Kidney (tissue), 14 donors: Measurements from ENCODE around the gene SH3PXD2A. TPM values are rescaled to one million over a fixed set of nuclear protein-coding genes. Genes with fewer than 3 reads are reported as not detected.

Experiments
- DNase-seq, 5 donors: peaks; one replicate each; pipeline ENCODE4 v3.0.0-alpha.2; 2013 to 2020
- FAIRE-seq: peaks from 2 replicates; lab custom pipeline; 2012; peaks lifted over from hg19 to GRCh38; lab: Jason Lieb, UNC
- H3K27ac ChIP-seq, 2 donors: one replicate each; pipeline ENCODE4 v1.7.0; 2013; ENCODE audit warnings: low read depth in 2 of 2, low read length in 2 of 2, inconsistent platforms in 1 of 2
- H3K27me3 ChIP-seq: one replicate; pipeline ENCODE4 v1.7.1; 2013; ENCODE audit warnings: low read length, inconsistent platforms; ENCODE audit not compliant: control insufficient read depth, insufficient read depth
- H3K36me3 ChIP-seq, 3 donors: one replicate each; pipeline versions ENCODE4 v1.7.0 to v1.7.1; 2013; ENCODE audit warnings: low read length in 3 of 3, control low read depth in 1 of 3, inconsistent platforms in 1 of 3; ENCODE audit not compliant: insufficient read depth in 3 of 3, control insufficient read depth in 2 of 3
- H3K4me1 ChIP-seq, 3 donors: one replicate each; pipeline versions ENCODE4 v1.7.0 to v1.7.1; 2013; ENCODE audit warnings: low read length in 3 of 3, inconsistent platforms in 1 of 3, low read depth in 1 of 3; ENCODE audit not compliant: control insufficient read depth in 2 of 3, insufficient read depth in 2 of 3
- H3K4me3 ChIP-seq, 3 donors: one replicate each; pipeline versions ENCODE4 v1.7.0 to v1.8.1; 2013; ENCODE audit warnings: low read length in 3 of 3, control low read depth in 1 of 3, inconsistent platforms in 1 of 3
- H3K9ac ChIP-seq, 3 donors: one replicate each; pipeline versions ENCODE4 v1.7.0 to v1.7.1; 2013; ENCODE audit warnings: low read length in 3 of 3, control low read depth in 1 of 3, inconsistent platforms in 1 of 3
- H3K9me3 ChIP-seq, 3 donors: one replicate each; pipeline versions ENCODE4 v1.7.0 to v1.7.1; 2013; ENCODE audit warnings: low read length in 3 of 3, control low read depth in 1 of 3, inconsistent platforms in 1 of 3; ENCODE audit not compliant: control insufficient read depth in 2 of 3, insufficient read depth in 1 of 3
- intact Hi-C: fragments of 100-400 bp; cut with DNase I; formaldehyde crosslinking; loops from one replicate; pipeline ENCODE4 v1.11.1; 2022
- polyA plus RNA-seq: library from polyadenylated mRNA; stranded (reverse); fragments of 350-450 nt; fragmentation: Illumina TruSeq; extraction: RNeasy Lipid Tissue Mini Kit (QIAGEN cat#74804); gene quantifications from one replicate; pipeline ENCODE4 v1.2.3, GENCODE V29; 2014; ENCODE audit warnings: low read depth, low replicate concordance; ENCODE audit not compliant: insufficient read depth
- total RNA-seq: library from RNA; stranded (reverse); fragmentation: NEBNext Ultra II Directional; extraction: Animal tissue kit (Norgen Biotek cat#: 25700); gene quantifications from one replicate; pipeline ENCODE4 v1.2.1, GENCODE V29; 2021
- TF ChIP-seq, protein P1 (sequence below): IDR thresholded peaks from 3 replicates; pipeline ENCODE4 v1.5.1; 2012; ENCODE audit warnings: mild to moderate bottlenecking, moderate library complexity, borderline replicate concordance; ENCODE audit not compliant: insufficient read depth; ENCODE audit errors: extremely low read depth
- donor health status: control.
- donor health status: control.
- donor health status: control.
- donor health status: control.
- donor health status: control.
- donor health status: DM: yes; HTN: yes; CAD: no.
- donor health status: Normal renal cell carcinoma (clear cell type).

Gene SH3PXD2A
- total and polyA plus RNA-seq, 2 donors from 2014 or later: 2.4 to 20.1 TPM

GRCh38 chr10:103749779-103750178 is 105.6 kb downstream of the SH3PXD2A start:
- DNase-seq (peak in 1 of 5 donors; percentile 31), FAIRE-seq (no peak)
- no peak overlapping the region for H3K9ac ChIP-seq
- TF ChIP-seq, protein P1, sequence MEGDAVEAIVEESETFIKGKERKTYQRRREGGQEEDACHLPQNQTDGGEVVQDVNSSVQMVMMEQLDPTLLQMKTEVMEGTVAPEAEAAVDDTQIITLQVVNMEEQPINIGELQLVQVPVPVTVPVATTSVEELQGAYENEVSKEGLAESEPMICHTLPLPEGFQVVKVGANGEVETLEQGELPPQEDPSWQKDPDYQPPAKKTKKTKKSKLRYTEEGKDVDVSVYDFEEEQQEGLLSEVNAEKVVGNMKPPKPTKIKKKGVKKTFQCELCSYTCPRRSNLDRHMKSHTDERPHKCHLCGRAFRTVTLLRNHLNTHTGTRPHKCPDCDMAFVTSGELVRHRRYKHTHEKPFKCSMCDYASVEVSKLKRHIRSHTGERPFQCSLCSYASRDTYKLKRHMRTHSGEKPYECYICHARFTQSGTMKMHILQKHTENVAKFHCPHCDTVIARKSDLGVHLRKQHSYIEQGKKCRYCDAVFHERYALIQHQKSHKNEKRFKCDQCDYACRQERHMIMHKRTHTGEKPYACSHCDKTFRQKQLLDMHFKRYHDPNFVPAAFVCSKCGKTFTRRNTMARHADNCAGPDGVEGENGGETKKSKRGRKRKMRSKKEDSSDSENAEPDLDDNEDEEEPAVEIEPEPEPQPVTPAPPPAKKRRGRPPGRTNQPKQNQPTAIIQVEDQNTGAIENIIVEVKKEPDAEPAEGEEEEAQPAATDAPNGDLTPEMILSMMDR: no peak
- peaks cover 0 to 7% (median 4%) of the 10 kb centered on the region in 3 donors for H3K9me3 ChIP-seq
- H3K4me1 ChIP-seq: peaks cover 0 to 3% (median 0%) of the 10 kb centered on the region in 3 donors
- no peaks in the 10 kb centered on the region for H3K36me3 ChIP-seq
- H3K4me3 ChIP-seq: no peak overlapping the region
- no peaks in the 10 kb centered on the region for H3K27me3 ChIP-seq
- intact Hi-C loops: no loop called here
- no peak overlapping the region for H3K27ac ChIP-seq

- intact Hi-C loops: no loop called here
- FAIRE-seq (no peak), DNase-seq (no peak)
- TF ChIP-seq, protein P1: no peak
- H3K27ac ChIP-seq: no peak overlapping the region
- no peaks in the 10 kb centered on the region for H3K36me3 ChIP-seq
- no peak overlapping the region for H3K4me3 ChIP-seq
- H3K4me1 ChIP-seq: peaks cover 0 to 3% (median 0%) of the 10 kb centered on the region in 3 donors
- peaks cover 0 to 7% (median 4%) of the 10 kb centered on the region in 3 donors for H3K9me3 ChIP-seq
- H3K27me3 ChIP-seq: no peaks in the 10 kb centered on the region
- no peak overlapping the region for H3K9ac ChIP-seq
These were observed 107.4 kb downstream of the SH3PXD2A start for GRCh38 chr10:103748020-103748419.

DNA sequence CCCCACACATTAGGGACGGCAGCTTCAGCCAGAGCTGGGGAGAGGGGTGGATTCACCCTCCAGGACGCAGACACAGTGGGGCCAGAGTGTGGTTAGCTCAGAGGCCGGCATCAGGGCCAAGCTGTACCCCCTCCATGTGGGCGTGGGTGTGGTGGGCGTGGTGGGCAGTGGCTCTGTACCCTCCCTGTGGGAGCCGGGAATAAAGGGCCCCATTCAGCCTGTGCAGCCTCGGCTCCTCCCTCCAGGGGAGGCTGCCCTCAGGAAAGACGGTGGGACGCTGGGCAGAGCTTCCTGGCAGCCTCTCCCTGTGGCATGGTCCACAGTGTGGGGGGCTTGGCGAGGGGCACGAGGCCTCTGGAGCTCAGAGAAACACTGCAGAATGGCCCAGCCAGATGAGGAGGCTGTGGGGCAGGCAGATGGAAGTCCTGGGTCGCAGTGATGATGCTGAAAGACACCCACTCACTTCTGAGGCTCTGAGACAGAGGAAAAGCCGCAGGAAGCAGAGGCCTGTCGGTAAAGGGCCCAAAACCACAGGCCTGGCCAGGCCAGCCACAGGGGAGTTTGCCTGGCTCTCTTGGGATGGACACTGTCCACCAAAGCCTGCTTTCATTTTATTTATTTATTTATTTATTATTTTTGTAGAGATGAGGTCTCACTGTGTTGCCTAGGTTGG is 108.0 kb downstream of the SH3PXD2A start:
- H3K9me3 ChIP-seq: peaks cover 0 to 2% (median under 1%) of the 10 kb centered on the region in 3 donors
- no peaks in the 10 kb centered on the region for H3K27me3 ChIP-seq
- H3K4me3 ChIP-seq: no peak overlapping the region
- intact Hi-C loops: no loop called here
- DNase-seq (no peak), FAIRE-seq (no peak)
- H3K9ac ChIP-seq: no peak overlapping the region
- TF ChIP-seq, protein P1: no peak
- no peak overlapping the region for H3K27ac ChIP-seq
- peaks cover 0 to 3% (median 0%) of the 10 kb centered on the region in 3 donors for H3K4me1 ChIP-seq
- no peaks in the 10 kb centered on the region for H3K36me3 ChIP-seq
